NCI-H2029 (cell line): ENCODE data around the gene OR2H1.

ENCODE experiments used
- DNase-seq: peaks from one replicate; lab custom pipeline; 2025; lab: John Stamatoyannopoulos, UW

Gene OR2H1

GRCh38 chr6:29510746-29511300, 53.9 kb downstream of the OR2H1 start:
- DNase-seq = no peak
